Activated CD8-positive, alpha-beta T cell treated with anti-CD3 and anti-CD28 coated beads for 36 hours (primary cell): Measurements from ENCODE around the gene ZNF853. TPM values are rescaled to one million over a fixed set of nuclear protein-coding genes. Genes with fewer than 3 reads are reported as not detected.

Experiments
- ATAC-seq: fragments of 200-7000 bp; cut with Tn5 transposase; one replicate; pipeline ENCODE4 v1.10.0; 2021; ENCODE audit warnings: mild to moderate bottlenecking, moderate library complexity
- CTCF ChIA-PET: fragments of 350-600 bp; sonication (Branson Sonifier 250); formaldehyde crosslinking; loops from one replicate; lab custom pipeline; 2021; ENCODE audit warnings: antibody characterized with exemption; lab: Charles Lee
- POLR2A ChIA-PET: fragments of 350-600 bp; sonication (Branson Sonifier 250); formaldehyde crosslinking; loops from one replicate; lab custom pipeline; 2021; ENCODE audit warnings: antibody characterized with exemption; lab: Charles Lee
- DNase-seq: peaks from one replicate; pipeline ENCODE4 v3.0.0-alpha.2; 2020
- H3K27ac Mint-ChIP-seq: one replicate; pipeline ENCODE4 v1.8.0; 2021; ENCODE audit warnings: mild to moderate bottlenecking, mixed read lengths
- H3K27me3 Mint-ChIP-seq: one replicate; pipeline ENCODE4 v1.8.0; 2021; ENCODE audit warnings: mixed read lengths
- H3K36me3 Mint-ChIP-seq: one replicate; pipeline ENCODE4 v1.8.0; 2021; ENCODE audit warnings: low read depth, mixed read lengths
- H3K4me1 Mint-ChIP-seq: one replicate; pipeline ENCODE4 v1.8.0; 2021; ENCODE audit warnings: low read depth, mixed read lengths
- H3K4me3 Mint-ChIP-seq: one replicate; pipeline ENCODE4 v1.8.0; 2021; ENCODE audit warnings: mild to moderate bottlenecking, moderate library complexity, mixed read lengths
- H3K9me3 Mint-ChIP-seq: one replicate; pipeline ENCODE4 v1.8.0; 2021; ENCODE audit warnings: mixed read lengths
- CTCF ChIP-seq: fragments of 200-600 bp; IDR thresholded peaks from one replicate; pipeline ENCODE4 v1.8.0; 2022; ENCODE audit warnings: antibody characterized with exemption, mild to moderate bottlenecking
- intact Hi-C: fragments of 100-400 bp; cut with micrococcal nuclease; formaldehyde crosslinking; loops from one replicate; pipeline ENCODE4 v1.10.0; 2022
- total RNA-seq, 2 experiments: library from RNA; stranded (reverse); gene quantifications; one replicate each; pipeline ENCODE4 v1.2.3, GENCODE V29; 2021

Gene ZNF853
- total RNA-seq, 2 experiments from 2014 or later = 1.3 to 1.8 TPM

- H3K36me3 Mint-ChIP-seq = peaks cover 38% of the 10 kb centered on the region
- H3K4me1 Mint-ChIP-seq = peaks cover 8% of the 10 kb centered on the region
- H3K4me3 Mint-ChIP-seq = no peak overlapping the region
- DNase-seq (no peak), ATAC-seq (no peak)
- TF ChIP-seq CTCF = no peak
- intact Hi-C loops = no loop called here
- ChIA-PET POLR2A (interaction anchor here (0.5 to 1.2 kb wide), 3 partner anchors 9 to 64 kb away, joined by 3 read pairs; partner anchors contain the start of gene INTS15), CTCF (no interaction called here)
- H3K27me3 Mint-ChIP-seq = no peaks in the 10 kb centered on the region
- H3K27ac Mint-ChIP-seq = no peak overlapping the region
- H3K9me3 Mint-ChIP-seq = peaks cover 9% of the 10 kb centered on the region
These were observed 38.9 kb downstream of the ZNF853 start for GRCh38 chr7:6654113-6654841.

- intact Hi-C loops = no loop called here
- no peak for DNase-seq
- no peak for ATAC-seq
- no peak for TF ChIP-seq CTCF
- Mint-ChIP-seq H3K4me1 (peaks cover 12% of the 10 kb centered on the region), H3K4me3 (no peak overlapping the region), H3K36me3 (peaks cover 30% of the 10 kb centered on the region), H3K9me3 (peaks cover 9% of the 10 kb centered on the region), H3K27ac (no peak overlapping the region), H3K27me3 (no peaks in the 10 kb centered on the region)
- CTCF ChIA-PET = no interaction called here
- POLR2A ChIA-PET = interaction anchor here (0.7 to 1.2 kb wide), 3 partner anchors 10 to 175 kb away, joined by 3 read pairs; partner anchors contain the start of gene INTS15
These were observed 39.6 kb downstream of the ZNF853 start for GRCh38 chr7:6654842-6655610.

GRCh38 chr7:6655636-6656385 lies 40.4 kb downstream of the ZNF853 start:
- POLR2A ChIA-PET = interaction anchor here (0.7 to 0.9 kb wide), 2 partner anchors 65 to 176 kb away, joined by 3 read pairs; partner anchors contain the start of gene INTS15
- CTCF ChIA-PET = no interaction called here

GRCh38 chr7:6656413-6656812 lies 41.0 kb downstream of the ZNF853 start:
- ChIA-PET POLR2A (no interaction called here), CTCF (no interaction called here)
- no peak for DNase-seq
- H3K27ac Mint-ChIP-seq = no peak overlapping the region
- intact Hi-C loops = no loop called here
- H3K4me3 Mint-ChIP-seq = no peak overlapping the region
- ATAC-seq = no peak
- peaks cover 18% of the 10 kb centered on the region for H3K36me3 Mint-ChIP-seq
- H3K27me3 Mint-ChIP-seq = no peaks in the 10 kb centered on the region
- no peak for TF ChIP-seq CTCF
- no peaks in the 10 kb centered on the region for H3K9me3 Mint-ChIP-seq
- H3K4me1 Mint-ChIP-seq = peaks cover 12% of the 10 kb centered on the region

More at GRCh38 chr7:6655636-6656385, 40.4 kb downstream of the ZNF853 start:
- DNase-seq (no peak), ATAC-seq (no peak)
- Mint-ChIP-seq H3K4me3 (no peak overlapping the region), H3K27ac (no peak overlapping the region), H3K36me3 (peaks cover 23% of the 10 kb centered on the region), H3K4me1 (peaks cover 12% of the 10 kb centered on the region), H3K9me3 (peaks cover 3% of the 10 kb centered on the region), H3K27me3 (no peaks in the 10 kb centered on the region)
- no peak for TF ChIP-seq CTCF
- intact Hi-C loops = no loop called here
